GM21390 (cell line): Measurements from ENCODE around the gene ESRRG.

Experiments
- ATAC-seq: cut with Tn5 transposase; IDR thresholded peaks from one replicate; pipeline ENCODE4 v1.9.1; 2021; ENCODE audit not compliant: unreplicated experiment

The ESRRG gene

GRCh38 chr1:216523043-216523442, 200.2 kb downstream of the ESRRG start:
- no peak for ATAC-seq

GRCh38 chr1:216521477-216521876, 201.8 kb downstream of the ESRRG start:
- no peak for ATAC-seq

- ATAC-seq: no peak
Measured at GRCh38 chr1:216518844-216519627, 204.2 kb downstream of the ESRRG start.

- no peak for ATAC-seq
Measured at GRCh38 chr1:216502528-216503162, 220.6 kb downstream of the ESRRG start.

- ATAC-seq: no peak
Measured at GRCh38 chr1:216500273-216500967, 222.8 kb downstream of the ESRRG start.

- no peak for ATAC-seq
Measured at GRCh38 chr1:216499581-216500272, 223.5 kb downstream of the ESRRG start.

- ATAC-seq: no peak
Measured at GRCh38 chr1:216498277-216498676, 225.0 kb downstream of the ESRRG start.

- ATAC-seq: no peak
Measured at GRCh38 chr1:216485042-216485441, 238.2 kb downstream of the ESRRG start.

GRCh38 chr1:216483672-216484401, 239.4 kb downstream of the ESRRG start:
- no peak for ATAC-seq

- ATAC-seq: no peak
Measured at GRCh38 chr1:216482620-216483019, 240.6 kb downstream of the ESRRG start.

- no peak for ATAC-seq
Measured at GRCh38 chr1:216478238-216478637, 245.0 kb downstream of the ESRRG start.

GRCh38 chr1:216476341-216476740, 246.9 kb downstream of the ESRRG start:
- no peak for ATAC-seq

GRCh38 chr1:216475659-216476276, 247.5 kb downstream of the ESRRG start:
- no peak for ATAC-seq

GRCh38 chr1:216466162-216466801, 256.9 kb downstream of the ESRRG start:
- no peak for ATAC-seq

GRCh38 chr1:216464489-216464888, 258.7 kb downstream of the ESRRG start:
- ATAC-seq: no peak

GRCh38 chr1:216462066-216462775, 261.0 kb downstream of the ESRRG start:
- ATAC-seq: no peak

GRCh38 chr1:216461466-216461865, 261.8 kb downstream of the ESRRG start:
- no peak for ATAC-seq

GRCh38 chr1:216459651-216460207, 263.5 kb downstream of the ESRRG start:
- no peak for ATAC-seq

- no peak for ATAC-seq
Measured at GRCh38 chr1:216458812-216459211, 264.4 kb downstream of the ESRRG start.
